Liver (tissue), 9 donors: ENCODE measurements around the gene PLEKHM2. TPM values are rescaled to one million over a fixed set of nuclear protein-coding genes. Genes with fewer than 3 reads are reported as not detected.
A peak's percentile ranks its signal among the peaks of the same experiment; 100 is the strongest.

ENCODE experiments used
- DNase-seq: peaks from one replicate; pipeline ENCODE4 v3.0.0-alpha.2; 2017; ENCODE audit warnings: low spot score
- H3K27ac ChIP-seq, 2 donors: one replicate each; pipeline ENCODE4 v1.7.0; 2013; ENCODE audit warnings: inconsistent platforms in 2 of 2, low read length in 2 of 2, control low read depth in 1 of 2, low read depth in 1 of 2, mild to moderate bottlenecking in 1 of 2
- H3K27me3 ChIP-seq, 4 donors: one replicate each; pipeline versions ENCODE4 v1.6.1 to v1.7.0; 2013; ENCODE audit warnings: low read length in 3 of 4, inconsistent platforms in 1 of 4, mild to moderate bottlenecking in 1 of 4, moderate library complexity in 1 of 4; ENCODE audit not compliant: control insufficient read depth in 4 of 4, insufficient read depth in 4 of 4
- H3K36me3 ChIP-seq, 4 donors: one replicate each; pipeline versions ENCODE4 v1.6.1 to v1.7.0; 2013; ENCODE audit warnings: low read length in 3 of 4, mild to moderate bottlenecking in 3 of 4, low read depth in 1 of 4, moderate library complexity in 1 of 4; ENCODE audit not compliant: control insufficient read depth in 4 of 4, insufficient read depth in 3 of 4
- H3K4me1 ChIP-seq, 4 donors: one replicate each; pipeline versions ENCODE4 v1.6.1 to v1.7.0; 2013; ENCODE audit warnings: low read length in 3 of 4, mild to moderate bottlenecking in 3 of 4, moderate library complexity in 1 of 4; ENCODE audit not compliant: control insufficient read depth in 4 of 4, insufficient read depth in 4 of 4
- H3K4me3 ChIP-seq, 3 donors: one replicate each; pipeline versions ENCODE4 v1.6.1 to v1.7.0; 2013; ENCODE audit warnings: low read length in 3 of 3, control low read depth in 1 of 3, low read depth in 1 of 3, mild to moderate bottlenecking in 1 of 3
- H3K9ac ChIP-seq, 2 donors: one replicate each; pipeline ENCODE4 v1.7.0; 2013; ENCODE audit warnings: low read length in 2 of 2, mild to moderate bottlenecking in 2 of 2, moderate library complexity in 2 of 2, control low read depth in 1 of 2, low read depth in 1 of 2
- H3K9me3 ChIP-seq, 4 donors: one replicate each; pipeline versions ENCODE4 v1.6.1 to v1.7.0; 2013; ENCODE audit warnings: low read length in 3 of 4; ENCODE audit not compliant: control insufficient read depth in 4 of 4
- ATF3 ChIP-seq: IDR thresholded peaks from 2 replicates; pipeline ENCODE4 v1.6.1; 2016; ENCODE audit warnings: antibody characterized with exemption
- CTCF ChIP-seq: fragments of 150-350 bp; IDR thresholded peaks from 2 replicates; pipeline ENCODE4 v1.5.1; 2017; ENCODE audit warnings: improper control_type of control experiment, low read depth, low read length; ENCODE audit not compliant: missing input control
- EGR1 ChIP-seq, 2 donors: IDR thresholded peaks; 2 replicates each; pipeline ENCODE4 v1.6.1; 2016 to 2018; ENCODE audit warnings: antibody characterized with exemption in 2 of 2, low read depth in 2 of 2
- FOXA1 ChIP-seq: IDR thresholded peaks from 2 replicates; pipeline ENCODE4 v1.6.1; 2016; ENCODE audit warnings: antibody characterized with exemption
- HNF4A ChIP-seq, 2 donors: conservative IDR thresholded peaks; 2 replicates each; pipeline ENCODE4 v1.6.1; 2016; ENCODE audit warnings: antibody characterized with exemption in 2 of 2, mild to moderate bottlenecking in 2 of 2
- HNF4G ChIP-seq: IDR thresholded peaks from 2 replicates; pipeline ENCODE4 v1.6.1; 2016; ENCODE audit warnings: antibody characterized with exemption
- MAX ChIP-seq: IDR thresholded peaks from 2 replicates; pipeline ENCODE4 v1.6.1; 2016; ENCODE audit warnings: antibody characterized with exemption
- REST ChIP-seq: IDR thresholded peaks from 2 replicates; pipeline ENCODE4 v1.6.1; 2016; ENCODE audit warnings: antibody characterized with exemption, mild to moderate bottlenecking
- RXRA ChIP-seq, 2 donors: IDR thresholded peaks; 2 replicates each; pipeline ENCODE4 v1.6.1; 2017 to 2018; ENCODE audit warnings: antibody characterized with exemption in 2 of 2, mild to moderate bottlenecking in 1 of 2
- ZBTB33 ChIP-seq: IDR thresholded peaks from 2 replicates; pipeline ENCODE4 v1.6.1; 2016; ENCODE audit warnings: antibody characterized with exemption
- WGBS: extraction: QIAGEN DNeasy Blood & Tissue Kit; methylation state at CpG from one replicate; pipeline ENCODE4 v1.1.7; 2013; 5-methylcytosine and 5-hydroxymethylcytosine counted together
- polyA plus RNA-seq, 2 donors: library from polyadenylated mRNA; stranded (reverse) in 1 of 2; unstranded in 1 of 2; fragments of 200-250 nt in 1 of 2; fragments of >200 nt in 1 of 2; fragmentation: Nextera tagmentation in 1 of 2; extraction: Ambion mirVana in 1 of 2; gene quantifications; one replicate each; pipeline versions ENCODE4 v1.2.1 to v1.2.3, GENCODE V29; 2013 to 2015
- total RNA-seq, 2 donors: library from RNA; depleted of rRNA; stranded (reverse); fragments of >200 nt; gene quantifications; one replicate each; pipeline ENCODE4 v1.2.3, GENCODE V29; 2014
- donor health status: healthy.
- donor health status: healthy.
- donor health status: healthy.
- donor health status: healthy.
- donor health status: healthy.

PLEKHM2 gene
- total and polyA plus RNA-seq, 4 donors, result 4.1 to 22.6 (median 17.0) TPM

GRCh38 chr1:15684468-15685291, 560 bp downstream of the PLEKHM2 start:
- under 1% methylated on average over 72 of the region's 72 CpGs for WGBS
- Histone ChIP-seq H3K27me3 (no peaks in the 10 kb centered on the region), H3K9ac (peak overlapping the region in 1 of 2 donors; percentile 80), H3K4me3 (peak overlapping the region; percentile 71 to 97 (median 74)), H3K27ac (peak overlapping the region; percentile 32 to 59), H3K36me3 (no peaks in the 10 kb centered on the region), H3K9me3 (no peaks in the 10 kb centered on the region), H3K4me1 (peaks cover 3 to 12% (median 8%) of the 10 kb centered on the region in 4 donors)
- peak; percentile 77 for DNase-seq
- TF ChIP-seq RXRA (IDR thresholded peaks at IDR 0.05) (peak in 1 of 2 donors; percentile 14), HNF4A (conservative IDR thresholded peaks at IDR 0.05) (no peak), CTCF (peak; percentile 7), ZBTB33 (no peak)

GRCh38 chr1:15685820-15686219, 1.7 kb downstream of the PLEKHM2 start:
- Histone ChIP-seq H3K9me3 (no peaks in the 10 kb centered on the region), H3K27me3 (no peaks in the 10 kb centered on the region), H3K27ac (no peak overlapping the region), H3K36me3 (no peaks in the 10 kb centered on the region), H3K9ac (peak overlapping the region in 1 of 2 donors; percentile 31), H3K4me1 (peaks cover 3 to 12% (median 8%) of the 10 kb centered on the region in 4 donors), H3K4me3 (no peak overlapping the region)
- 67% methylated on average over 4 of the region's 4 CpGs for WGBS
- TF ChIP-seq HNF4G, result no peak
- no peak for TF ChIP-seq FOXA1
- no peak for TF ChIP-seq HNF4A (conservative IDR thresholded peaks at IDR 0.05)
- no peak for TF ChIP-seq EGR1 (IDR thresholded peaks at IDR 0.05; ENCODE audit: low read depth in 2 of 2)
- TF ChIP-seq MAX, result no peak
- TF ChIP-seq REST, result no peak
- TF ChIP-seq ATF3, result no peak
- no peak for DNase-seq
